ENCODE results near the gene AREL1.

- TF ChIP-seq POLR2A (IDR thresholded peaks at IDR 0.05), result no peak
- no peak for TF ChIP-seq CTCF (IDR thresholded peaks at IDR 0.05)
Observed at GRCh38 chr14:74702293-74702692, 10.6 kb downstream of the AREL1 start.

Measured in Peyer's patch (tissue), 4 donors.